Putamen (tissue), 1 donor: ENCODE data around the gene RAB12.
"Not testable (repeated sequence)": the region's sequence is repeated elsewhere in the genome, so short reads cannot be mapped to it uniquely, and the experiment has no call there.

ENCODE experiments used
- DNase-seq: peaks from one replicate; pipeline ENCODE4 v3.0.0-alpha.2; 2016; ENCODE audit warnings: low spot score

Gene RAB12

DNA sequence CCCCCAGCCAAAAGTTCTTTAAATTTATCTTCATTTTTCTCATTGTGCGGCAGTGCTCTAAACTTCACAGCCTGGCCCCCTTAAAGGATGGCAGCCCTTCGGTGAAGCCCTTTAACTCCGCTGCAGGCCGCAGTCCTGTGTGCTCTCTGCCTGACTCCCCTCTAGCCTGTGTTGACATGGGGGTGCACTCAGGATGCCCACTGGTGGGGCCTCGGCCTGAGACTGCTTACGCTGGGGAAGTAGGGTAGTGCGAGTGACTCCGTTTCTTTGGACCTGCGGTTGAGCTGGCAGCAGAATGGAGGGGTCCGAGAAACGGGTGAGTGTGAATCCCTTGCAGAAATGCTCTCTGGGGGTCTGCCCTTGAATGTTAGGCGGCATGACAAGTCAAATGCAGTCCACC is 5.6 kb downstream of the RAB12 start:
- DNase-seq = no peak

DNA sequence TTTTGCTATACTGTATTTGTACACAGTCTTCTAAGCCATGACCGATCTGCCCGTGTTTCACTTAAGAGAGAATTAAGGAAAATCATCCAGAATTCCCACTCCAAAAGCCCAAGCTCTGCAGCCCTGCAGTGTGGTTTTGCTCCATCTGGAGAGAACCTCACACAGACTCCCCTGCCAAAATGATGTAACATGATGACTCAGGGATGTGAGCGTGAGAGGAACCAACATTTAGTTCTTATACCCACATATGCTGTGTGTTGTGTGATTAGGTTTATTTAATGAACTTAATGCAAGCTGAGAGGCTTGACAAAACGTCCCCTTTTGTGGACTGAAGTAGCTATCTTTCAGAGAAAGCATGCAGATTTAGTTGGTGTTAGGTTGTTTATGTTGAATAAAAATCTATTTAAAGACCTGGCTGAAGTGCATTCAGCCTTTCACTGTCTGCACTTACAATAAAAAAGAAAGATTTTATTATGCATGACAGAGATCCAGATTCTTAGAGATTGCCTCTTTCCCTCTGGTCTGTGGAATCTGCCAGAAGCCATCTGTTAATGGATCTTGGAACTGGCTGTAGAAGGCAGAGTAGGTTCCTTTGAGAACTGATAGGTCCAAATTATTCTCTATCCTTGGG is 6.3 kb downstream of the RAB12 start:
- peak; percentile 66 for DNase-seq

DNA sequence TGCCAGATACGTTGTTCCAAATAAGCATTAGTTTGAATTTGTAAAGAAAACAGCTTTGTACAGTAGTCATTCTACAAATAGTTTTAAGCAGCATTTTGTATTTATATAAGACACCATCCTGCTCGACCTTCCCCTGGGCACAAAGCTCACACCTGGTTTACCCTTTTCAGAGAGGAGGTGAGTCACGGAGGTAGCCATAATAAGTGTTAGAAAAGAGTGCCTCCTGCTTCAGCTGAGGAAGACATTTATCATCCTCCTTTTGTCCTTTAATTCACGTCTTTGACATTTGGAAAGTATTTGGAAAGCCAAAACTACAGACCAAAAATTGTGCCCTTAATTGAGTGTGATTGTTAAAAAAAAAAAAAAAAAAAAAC is 6.8 kb downstream of the RAB12 start:
- DNase-seq = no peak

DNA sequence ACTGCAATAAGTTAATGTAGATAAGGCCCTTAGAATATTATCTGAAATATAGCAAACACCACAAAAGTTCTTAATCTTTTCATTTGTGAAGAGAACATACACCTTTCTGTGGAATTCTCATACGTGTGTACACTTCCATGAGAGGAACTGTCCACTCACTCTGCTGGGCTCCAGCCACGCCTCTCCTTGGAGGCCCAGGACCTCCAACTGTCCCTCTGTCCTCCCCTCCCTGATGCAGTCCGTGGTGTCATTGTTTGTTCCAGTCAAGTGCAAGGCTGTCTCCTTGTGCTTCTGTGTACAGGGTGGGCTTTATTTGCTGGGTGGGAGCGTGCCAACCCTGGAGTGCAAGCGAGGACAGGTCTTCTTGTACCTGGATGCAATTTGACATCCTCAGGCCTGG is 8.7 kb downstream of the RAB12 start:
- no peak for DNase-seq

DNA sequence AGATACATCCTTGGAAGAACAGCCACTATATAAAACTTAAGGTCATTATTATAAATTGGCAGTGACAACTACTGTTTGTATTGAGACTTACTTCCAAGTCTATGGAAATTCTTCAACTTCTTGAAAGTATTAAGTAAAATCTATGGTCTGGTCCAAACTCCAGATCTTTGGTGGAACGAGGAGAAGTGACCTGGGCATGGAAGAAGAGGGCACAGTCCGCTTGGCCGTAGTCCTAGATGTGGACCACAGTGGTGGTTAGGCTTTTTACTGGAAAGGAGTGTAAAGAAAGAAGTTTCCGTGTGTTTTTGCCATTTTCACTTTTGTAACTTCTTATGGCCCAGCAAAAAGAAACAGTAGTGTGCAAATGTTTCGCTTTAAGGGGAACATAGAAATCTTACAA is 9.8 kb downstream of the RAB12 start:
- no peak for DNase-seq

DNA sequence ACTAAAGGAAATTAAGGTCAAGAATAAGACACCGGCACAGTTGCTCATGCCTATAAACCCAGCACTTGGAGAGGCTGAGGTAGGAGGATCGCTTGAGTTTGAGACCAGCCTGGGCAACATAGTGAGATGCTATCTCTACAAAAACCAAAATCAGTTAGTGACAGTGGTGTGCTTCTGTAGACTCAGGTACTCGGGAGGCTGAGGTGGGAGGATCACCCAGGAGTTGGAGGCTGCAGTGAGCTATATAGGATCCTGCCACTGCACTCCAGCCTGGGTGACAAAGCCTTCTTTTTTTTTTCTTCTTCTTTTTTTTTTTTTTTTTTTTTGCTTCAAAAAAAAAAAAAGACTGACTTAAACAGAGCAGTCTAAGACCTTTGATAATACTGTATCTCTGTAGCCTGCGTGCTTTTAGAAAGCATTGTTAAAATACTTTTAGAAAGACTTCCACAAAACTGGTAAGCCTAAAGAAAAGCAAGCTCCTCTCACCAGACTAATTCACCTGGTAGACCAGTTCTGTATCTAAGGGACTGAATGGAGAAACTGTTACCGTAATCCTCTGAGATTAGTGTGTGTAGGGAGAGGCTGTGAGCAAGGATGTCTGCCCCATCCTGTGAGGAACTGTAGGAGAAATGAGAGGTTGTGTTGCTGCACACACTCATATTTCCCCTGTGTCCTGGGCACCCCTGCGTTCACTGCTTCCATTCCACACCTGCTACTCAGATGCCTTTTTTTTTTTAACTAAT is 10.8 kb downstream of the RAB12 start:
- DNase-seq = no peak

DNA sequence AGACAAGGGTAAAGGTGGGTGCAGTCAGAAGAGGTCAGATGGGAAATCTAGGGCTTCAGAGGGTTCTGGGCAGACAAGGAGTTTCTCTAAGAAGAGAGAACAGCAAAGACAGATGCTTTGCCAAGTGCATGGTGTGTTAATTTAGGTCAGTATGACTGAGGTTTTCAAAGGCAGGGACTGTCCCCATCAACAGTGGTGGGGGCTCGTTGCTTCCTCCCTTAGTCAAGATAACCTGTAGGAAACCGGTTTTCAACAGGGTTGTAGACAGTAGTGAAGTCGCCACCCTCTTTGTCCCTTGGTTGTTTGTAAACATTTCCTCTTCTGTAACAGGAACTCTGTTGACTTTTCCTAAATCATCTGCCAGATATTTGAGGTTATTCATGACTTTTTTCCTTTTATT is 11.6 kb downstream of the RAB12 start:
- DNase-seq = no peak

DNA sequence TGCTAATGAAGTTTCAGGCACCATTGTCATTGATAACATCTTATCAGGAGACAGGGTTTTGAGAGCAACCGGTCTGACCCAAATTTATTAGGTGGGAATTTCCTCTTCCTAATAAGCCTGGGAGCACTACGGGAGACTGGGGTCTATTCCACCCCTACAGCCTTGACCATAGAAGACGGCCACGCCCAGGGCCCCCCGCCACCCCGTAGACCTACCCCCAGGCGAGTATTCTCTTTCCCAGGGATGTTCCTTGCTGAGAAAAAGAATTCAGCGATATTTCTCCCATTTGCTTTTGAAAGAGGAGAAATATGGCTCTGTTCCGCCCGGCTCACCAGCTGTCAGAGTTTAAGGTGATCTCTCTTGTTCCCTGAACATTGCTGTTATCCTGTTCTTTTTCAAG is 13.4 kb downstream of the RAB12 start:
- not testable (repeated sequence) for DNase-seq

DNA sequence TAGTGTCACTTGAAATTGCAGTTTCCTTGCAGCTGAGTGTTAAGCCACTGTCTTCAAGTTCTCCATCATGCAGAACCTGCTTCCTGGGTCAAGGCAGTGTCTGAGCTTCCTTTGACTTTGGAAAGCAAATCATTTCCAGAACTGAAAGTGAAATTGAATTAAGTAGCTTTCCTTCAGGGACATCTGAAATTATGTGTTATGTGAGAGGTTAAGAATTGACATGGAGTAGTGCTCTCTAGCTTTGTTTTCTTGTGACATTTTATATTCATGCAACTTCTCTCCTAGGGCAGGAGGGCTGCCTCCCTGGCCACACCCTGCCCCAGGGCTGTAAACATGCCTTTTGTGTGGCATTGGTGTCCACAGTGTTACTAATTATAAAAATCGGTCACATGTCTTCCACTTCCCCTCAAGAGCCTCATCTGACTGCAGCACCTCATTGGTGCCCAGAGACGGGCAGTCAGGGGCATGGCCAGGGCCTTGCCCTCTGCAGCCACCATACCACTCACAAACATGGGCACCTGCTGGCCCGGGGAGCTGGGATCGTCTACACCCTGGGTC is 14.4 kb downstream of the RAB12 start:
- no peak for DNase-seq

DNA sequence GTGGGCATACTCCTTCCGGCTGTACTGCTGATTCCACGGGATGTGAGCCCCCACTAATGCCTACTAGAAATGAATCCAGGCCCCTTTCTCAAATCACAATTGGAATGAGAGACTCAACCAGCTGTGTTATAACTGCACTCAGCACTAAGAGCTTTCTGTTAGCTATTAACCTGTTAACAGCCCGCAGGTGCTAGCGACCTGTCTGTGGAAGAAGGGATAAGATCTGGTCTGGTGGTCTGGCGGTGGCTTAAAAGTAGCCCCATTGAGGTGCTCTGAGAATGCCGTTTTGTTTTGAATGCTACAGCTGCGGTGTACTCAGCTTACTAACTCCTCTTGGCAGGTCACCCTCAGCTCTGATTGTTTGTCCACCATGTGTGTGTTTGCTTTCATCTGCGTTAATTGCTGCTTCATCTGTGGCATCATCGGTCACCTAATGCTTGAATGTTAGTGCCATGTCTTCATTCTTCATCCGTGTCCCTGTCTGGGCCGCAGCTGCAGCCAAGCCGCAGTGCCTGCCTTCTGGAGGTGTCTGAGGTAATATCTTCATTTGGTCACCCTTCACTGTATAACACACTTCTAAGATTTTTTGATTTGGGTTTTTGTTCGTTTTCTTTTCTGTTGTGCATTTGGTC is 16.3 kb downstream of the RAB12 start:
- no peak for DNase-seq

DNA sequence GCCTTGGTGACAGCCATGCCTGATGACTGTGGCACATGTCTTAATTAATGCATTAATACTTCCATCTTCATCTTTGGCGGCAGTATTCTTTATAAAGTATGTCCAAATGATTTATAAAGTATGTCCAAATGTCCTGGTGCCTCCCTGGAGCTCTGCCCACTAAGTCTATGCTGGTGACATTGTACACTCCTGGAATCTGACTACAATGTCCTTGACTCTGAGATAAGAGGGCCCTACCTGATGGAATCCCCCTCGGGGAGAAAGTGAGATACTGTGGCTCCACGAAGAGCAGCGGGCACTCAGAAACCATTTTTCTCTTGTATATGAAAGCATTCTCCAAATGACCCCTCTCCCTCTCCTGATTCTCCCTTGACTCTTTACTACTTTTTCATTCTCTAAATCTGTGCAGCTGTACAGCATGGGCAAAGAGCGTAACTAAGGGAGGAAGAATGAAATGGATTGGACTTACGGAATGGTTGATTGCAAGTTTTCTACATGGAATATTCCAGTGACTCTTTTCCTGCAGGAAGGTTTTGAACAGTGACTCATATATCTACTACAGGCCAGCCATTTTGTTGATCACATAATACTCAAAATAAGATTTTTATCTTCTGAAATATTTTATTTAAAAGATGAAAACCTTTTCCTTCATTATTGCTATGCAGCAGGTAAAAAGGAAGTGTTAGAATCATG is 17.3 kb downstream of the RAB12 start:
- no peak for DNase-seq

DNA sequence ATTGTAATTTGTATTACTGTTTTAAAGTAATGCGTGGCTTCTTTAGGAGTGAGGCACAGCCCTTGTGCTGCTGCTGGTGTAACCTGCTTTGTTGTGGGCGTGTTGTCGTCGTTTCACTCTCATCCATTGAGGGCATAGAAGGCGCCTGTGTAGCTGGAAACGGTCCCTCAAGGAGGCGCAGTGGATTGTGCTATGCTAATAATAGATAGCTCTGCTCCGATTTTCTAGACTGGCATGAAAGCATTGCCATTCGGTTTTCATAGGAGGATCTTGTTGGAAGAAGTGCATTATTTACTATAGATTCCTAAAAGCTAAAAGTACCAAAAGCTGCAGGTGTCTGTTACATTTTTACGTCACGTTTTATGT is 17.9 kb downstream of the RAB12 start:
- DNase-seq = peak; percentile 67

DNA sequence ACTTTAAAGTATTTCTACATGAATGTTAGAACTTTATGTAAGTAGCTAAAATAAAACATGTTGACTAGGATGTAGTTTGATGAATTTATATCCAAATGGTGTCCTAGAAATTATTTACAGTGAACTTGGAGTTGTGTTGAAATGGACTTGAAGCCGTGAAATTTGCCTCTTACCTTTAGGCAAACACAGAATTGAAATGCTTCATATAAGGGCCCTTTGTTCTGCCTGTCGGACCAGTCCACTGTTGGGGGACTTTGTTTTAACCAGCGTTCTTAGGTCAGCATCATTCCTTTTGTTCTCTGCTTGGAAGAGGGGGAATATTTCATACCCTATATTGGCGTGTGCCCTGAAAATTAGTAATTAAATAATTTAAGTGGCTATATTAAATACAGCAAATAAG is 18.3 kb downstream of the RAB12 start:
- no peak for DNase-seq

DNA sequence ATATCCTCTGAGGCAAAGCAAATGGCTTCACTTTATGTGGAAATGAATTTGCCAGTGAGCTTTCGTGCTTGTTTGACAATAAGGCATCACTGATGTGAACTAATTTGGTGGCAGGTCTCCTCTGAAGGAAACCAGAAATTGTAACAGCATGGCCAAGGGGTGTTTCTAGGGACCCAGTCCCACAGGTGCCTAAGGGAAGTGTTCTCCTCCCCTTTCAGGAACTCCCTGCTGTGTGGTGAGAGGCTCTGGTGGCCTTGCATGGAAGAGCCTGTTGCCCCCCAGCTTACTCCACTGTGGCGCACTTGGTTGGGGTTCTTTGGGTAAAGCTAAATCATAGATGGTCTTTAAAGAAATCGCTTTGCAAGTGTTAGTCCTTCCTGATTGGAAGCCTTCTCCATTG is 20.4 kb downstream of the RAB12 start:
- DNase-seq = no peak

DNA sequence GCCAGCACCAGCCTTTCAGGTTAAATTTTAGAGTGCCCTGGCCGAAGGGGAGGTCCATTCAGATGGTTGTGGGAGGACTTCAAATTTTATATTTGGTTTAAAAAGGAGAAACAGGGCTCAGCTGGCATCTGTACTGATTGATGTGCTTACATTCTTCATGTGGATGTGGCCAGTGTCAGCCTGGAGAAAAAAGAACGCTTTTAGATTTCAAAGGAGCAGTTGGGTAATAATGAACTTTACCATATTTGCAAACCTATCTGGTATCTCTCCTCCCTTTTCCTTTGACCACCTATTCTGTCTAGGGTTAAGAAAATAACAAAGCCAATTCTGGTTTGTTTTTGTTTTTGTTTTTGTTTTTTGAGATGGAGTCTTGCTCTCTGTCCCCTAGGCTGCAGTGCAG is 21.3 kb downstream of the RAB12 start:
- DNase-seq = no peak

DNA sequence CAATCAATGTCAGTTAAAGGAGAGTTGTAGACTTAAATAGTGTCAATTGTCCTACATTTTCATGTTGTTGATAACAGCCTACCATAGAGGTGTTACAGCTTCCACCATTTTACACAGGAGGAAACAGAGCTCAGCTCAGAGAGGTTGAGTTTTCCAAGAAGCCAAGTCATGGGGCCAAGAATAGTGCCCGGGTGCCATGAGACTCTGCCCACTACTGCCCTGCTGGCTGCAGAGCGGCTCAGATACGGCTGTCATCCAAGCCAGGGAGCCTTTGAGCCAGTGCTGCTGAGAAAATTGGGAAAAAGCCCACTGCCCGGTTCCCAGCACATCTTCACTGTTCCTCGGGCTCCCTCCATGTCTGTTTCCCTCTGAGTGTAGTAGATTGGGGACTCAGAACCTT is 22.0 kb downstream of the RAB12 start:
- DNase-seq = no peak

DNA sequence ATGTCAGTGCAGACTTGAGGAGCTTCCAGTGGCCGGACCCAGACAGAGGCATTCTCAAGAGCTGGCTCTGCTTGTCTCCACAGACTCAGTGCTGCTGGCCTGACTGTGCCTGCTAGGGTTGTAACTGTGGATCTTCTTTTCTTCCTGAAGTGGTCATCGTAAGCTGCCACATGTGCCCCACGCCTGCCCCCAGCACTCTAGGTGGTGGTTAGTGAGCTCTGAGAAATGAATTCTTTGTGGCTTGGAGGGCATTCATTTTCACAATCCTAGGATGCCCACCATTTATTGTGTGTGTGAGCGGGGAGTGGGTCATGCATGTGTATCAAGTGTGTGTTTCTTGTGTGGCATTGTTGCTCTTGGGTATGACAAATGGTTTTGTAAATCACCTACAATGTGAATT is 23.1 kb downstream of the RAB12 start:
- DNase-seq = no peak

DNA sequence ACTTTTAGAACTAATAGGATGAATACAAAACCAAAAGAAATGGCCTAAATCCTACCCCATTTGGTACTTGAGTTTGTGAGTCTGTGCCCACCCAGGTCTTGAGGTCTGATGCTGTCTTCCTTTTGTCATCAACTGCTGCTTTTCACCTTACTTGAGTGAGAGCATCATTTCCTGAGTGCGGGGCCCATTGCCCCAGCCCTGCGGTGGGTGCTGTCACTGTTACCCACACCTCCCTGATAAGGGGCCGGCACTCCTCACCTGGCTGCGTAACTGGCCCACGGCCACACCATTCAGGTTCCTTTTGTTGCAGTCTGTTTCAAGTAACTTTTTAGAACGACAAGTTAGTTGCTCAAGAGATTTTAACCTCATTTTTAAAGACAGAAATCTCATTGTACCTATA is 25.3 kb downstream of the RAB12 start:
- no peak for DNase-seq

DNA sequence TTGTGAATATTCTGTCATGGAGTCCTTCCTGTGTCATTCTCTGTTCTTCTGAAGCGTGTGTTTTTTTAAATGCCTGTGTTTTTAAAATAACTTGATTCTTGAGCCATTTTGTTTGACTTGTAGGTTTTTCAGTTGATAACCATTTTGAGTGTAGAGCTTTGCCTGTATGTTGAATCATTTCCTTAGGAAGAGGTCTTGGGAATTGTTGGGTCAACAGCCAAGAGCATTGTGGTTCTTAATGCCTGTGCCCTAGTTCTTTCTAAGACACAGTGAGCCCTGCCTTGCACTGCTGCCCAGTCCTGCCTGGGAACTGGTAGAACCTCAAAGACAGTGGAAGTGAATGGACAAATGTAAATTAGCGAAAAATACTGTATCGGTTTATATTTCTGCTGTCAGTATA is 25.9 kb downstream of the RAB12 start:
- no peak for DNase-seq

DNA sequence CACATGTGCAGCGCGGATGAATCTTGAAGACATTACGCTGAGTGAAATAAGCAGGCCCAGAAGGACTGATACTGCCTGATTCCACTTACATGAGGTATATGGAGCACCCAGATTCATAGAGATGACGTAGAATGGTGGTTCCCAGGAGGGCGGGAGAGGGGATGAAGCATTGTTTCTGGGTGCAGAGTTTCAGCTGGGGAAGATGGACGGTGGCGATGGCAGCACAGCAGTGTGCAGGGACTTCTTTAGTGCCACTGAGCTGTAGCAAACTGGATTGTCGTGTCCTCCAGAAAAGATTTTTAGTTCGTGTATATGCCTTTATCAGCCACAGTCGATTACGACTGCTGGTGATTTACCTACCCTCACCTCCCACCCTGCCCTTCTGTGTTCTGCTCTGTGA is 30.5 kb downstream of the RAB12 start:
- DNase-seq = no peak

DNA sequence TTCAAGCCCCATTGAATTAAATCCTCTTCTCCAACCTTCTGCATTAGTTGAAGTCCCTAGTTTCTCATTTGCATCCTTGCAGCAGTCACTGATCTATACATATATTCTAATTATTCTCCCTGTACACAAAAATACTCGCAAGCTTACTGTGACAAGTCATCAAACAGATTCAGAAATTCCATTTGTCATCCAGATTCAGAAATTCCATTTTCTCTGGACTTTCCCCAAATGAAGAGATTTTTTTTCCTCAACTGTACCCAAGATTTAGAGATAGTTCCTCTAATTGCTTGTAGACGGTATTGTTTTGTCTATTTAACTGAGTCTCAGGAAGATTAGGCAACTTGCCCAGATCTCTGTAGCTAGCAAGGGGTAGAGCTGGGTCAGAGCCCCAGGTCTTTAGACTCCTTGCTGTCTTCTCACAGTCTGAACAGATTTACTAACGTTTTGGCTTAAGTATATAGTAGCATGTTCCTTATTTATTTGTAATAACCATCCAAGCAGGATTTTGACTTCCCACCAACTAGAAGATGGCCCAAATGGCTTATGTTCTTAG is 34.2 kb downstream of the RAB12 start:
- no peak for DNase-seq

DNA sequence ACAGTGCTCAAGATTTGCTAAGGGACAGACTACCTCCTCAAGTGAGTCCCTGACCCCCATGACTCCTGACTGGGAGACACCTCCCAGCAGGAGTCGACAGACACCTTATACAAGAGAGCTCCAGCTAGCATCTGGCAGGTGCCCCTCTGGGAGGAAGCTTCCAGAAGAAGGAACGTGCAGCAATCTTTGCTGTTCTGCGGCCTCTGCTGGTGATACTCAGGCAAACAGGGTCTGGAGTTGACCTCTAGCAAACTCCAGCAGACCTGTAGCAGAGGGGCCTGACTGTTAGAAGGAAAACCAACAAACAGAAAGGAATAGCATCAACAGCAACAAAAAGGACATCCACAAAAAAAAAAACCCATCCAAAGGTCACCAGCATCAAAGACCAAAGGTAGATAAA is 38.1 kb downstream of the RAB12 start:
- DNase-seq = not testable (repeated sequence)
